VCaP (cell line): ENCODE data around the gene MBD3L1.

Source experiments
- H3K27ac ChIP-seq: fragments of 450-650 bp; 2 replicates; pipeline ENCODE4 v1.5.1; 2017
- CTCF ChIP-seq: fragments of 450-650 bp; conservative IDR thresholded peaks from 2 replicates; pipeline ENCODE4 v1.5.1; 2017; ENCODE audit warnings: mild to moderate bottlenecking, moderate library complexity

MBD3L1 gene

DNA sequence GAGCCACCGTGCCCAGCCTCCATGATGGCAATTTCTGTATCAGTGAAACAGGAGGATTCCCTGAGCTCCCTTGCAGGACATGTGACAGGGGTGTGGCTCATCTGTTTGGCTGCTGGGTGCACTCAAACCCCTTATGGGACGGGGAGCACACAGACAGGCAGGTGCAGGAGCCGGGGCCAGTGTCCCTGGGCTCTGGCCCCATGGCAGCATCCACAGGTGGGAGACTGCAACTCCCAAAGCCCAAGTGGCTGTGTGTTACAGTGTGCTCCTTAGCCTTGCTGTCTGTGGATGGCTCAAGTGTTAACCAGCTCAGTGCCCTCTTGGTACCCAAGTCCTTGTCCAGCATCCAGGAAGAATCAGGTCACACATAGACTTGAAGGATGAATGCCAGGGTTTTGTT is 14.6 kb downstream of the MBD3L1 start:
- TF ChIP-seq CTCF: no peak
- no peak overlapping the region for H3K27ac ChIP-seq

DNA sequence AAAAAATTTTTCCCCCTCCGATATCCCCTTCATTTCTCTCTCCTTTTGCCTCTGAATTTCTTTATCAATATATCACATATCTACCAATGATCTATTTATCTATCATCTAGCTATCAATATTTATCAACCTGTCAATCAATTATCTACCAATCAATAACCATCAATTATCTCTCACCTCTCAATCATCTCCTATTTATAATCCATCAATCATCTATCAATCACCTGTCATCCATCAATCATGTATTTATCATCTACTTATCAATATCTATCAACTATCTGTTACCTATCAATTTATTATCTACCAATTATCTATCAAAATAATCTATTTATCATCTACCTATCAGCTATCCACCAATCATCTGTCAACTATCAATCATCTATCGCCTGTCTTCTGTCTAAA is 17.1 kb downstream of the MBD3L1 start:
- no peak overlapping the region for H3K27ac ChIP-seq
- no peak for TF ChIP-seq CTCF

- H3K27ac ChIP-seq: no peak overlapping the region
- TF ChIP-seq CTCF: no peak
Observed at GRCh38 chr19:8850488-8850887, 18.3 kb downstream of the MBD3L1 start.

DNA sequence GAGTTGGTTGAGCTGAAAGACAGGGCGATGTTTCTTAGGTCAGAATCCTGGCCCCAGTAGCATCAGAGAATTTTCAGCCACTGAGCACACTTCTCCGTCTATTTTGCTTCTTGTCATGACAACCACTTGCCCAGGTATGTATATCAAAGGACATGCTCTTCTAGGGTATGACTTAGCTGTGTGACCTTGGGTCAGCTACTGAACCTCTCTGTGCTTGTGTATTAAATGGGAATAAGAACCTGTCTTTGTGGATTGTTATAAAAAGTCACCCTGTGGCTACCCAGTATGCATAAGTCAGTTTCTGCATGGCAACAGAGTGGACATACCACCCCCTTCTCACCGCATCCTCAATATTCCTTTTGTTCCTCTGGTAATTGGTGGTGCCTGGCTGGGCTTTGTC is 26.1 kb downstream of the MBD3L1 start:
- no peak for TF ChIP-seq CTCF
- H3K27ac ChIP-seq: no peak overlapping the region

DNA sequence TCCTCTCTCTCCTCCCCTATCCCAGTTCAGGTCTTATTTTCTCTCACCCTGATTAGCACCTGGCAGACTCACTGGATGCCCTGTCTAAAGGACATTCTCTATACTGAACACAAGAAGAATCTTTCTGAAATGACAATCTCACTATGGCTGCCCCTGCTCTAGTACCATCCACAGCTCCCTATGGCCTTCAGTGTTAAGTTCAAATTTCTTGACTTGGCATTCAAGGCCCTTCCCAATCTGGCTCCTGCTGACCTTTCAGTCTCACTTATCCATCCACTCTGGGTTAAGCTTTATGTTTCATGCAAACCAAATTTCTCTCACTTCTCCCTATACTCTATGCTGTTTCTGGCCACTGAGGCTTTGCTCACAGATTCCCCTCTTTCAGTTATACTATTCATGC is 34.2 kb downstream of the MBD3L1 start:
- no peak for TF ChIP-seq CTCF
- no peak overlapping the region for H3K27ac ChIP-seq

- TF ChIP-seq CTCF: no peak
- H3K27ac ChIP-seq: no peak overlapping the region
Observed at GRCh38 chr19:8877854-8878705, 45.9 kb downstream of the MBD3L1 start.

DNA sequence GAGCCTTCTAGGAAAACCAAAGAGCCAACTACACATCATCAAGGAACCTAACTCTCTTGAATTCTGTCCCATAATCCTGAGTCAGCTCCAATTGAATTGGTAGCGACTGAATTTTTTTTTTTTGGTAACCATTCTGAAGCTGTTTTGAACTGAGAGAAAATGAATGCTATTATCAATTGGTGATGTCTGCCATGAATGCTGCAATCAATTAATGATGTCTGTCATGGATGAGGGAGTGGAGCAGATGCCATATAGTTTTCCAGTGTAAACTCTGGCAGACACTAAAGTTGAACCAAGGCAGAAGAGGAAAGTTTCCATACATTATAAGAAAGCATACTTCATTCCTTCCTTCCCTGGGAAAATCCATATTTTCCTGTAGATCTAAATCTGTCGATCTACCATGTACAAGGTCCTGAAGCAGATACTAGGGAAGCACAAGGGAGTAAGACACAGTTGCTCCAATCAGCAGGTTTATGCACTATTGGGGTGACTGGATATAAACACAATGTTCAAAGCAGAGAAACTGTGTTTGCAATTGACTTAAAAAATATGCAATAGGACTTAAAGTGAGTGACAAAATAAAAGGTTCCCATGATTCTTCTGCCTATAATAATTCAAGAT is 48.8 kb downstream of the MBD3L1 start:
- no peak overlapping the region for H3K27ac ChIP-seq
- TF ChIP-seq CTCF: no peak
